ENCODE results near the gene HPCAL1.
A peak's percentile ranks its signal among the peaks of the same experiment; 100 is the strongest.

The HPCAL1 gene

GRCh38 chr2:10424916-10425505 is 122.3 kb downstream of the HPCAL1 start:
- TF ChIP-seq TAF1 (IDR thresholded peaks at IDR 0.05; ENCODE audit: low read depth, low read length) (no peak), POLR2A (IDR thresholded peaks at IDR 0.05; ENCODE audit: low read depth, low read length) (no peak), SPI1 (IDR thresholded peaks at IDR 0.05; ENCODE audit: low read depth, low read length) (no peak), PAX5 (IDR thresholded peaks at IDR 0.05; ENCODE audit: insufficient read depth, low read length, severe bottlenecking) (no peak)
- DNase-seq (ENCODE audit: insufficient read length, low spot score), result no peak
- no peak for FAIRE-seq

GRCh38 chr2:10425699-10426098 is 123.0 kb downstream of the HPCAL1 start:
- DNase-seq (ENCODE audit: insufficient read length, low spot score), result no peak
- no peak for FAIRE-seq
- TF ChIP-seq TAF1 (IDR thresholded peaks at IDR 0.05; ENCODE audit: low read depth, low read length) (no peak), POLR2A (IDR thresholded peaks at IDR 0.05; ENCODE audit: low read depth, low read length) (no peak)

GRCh38 chr2:10426726-10427617 is 124.3 kb downstream of the HPCAL1 start:
- no peak for TF ChIP-seq TAF1 (IDR thresholded peaks at IDR 0.05; ENCODE audit: low read depth, low read length)
- TF ChIP-seq POLR2AphosphoS5 (IDR thresholded peaks at IDR 0.05; ENCODE audit: low read depth, low read length), result no peak
- no peak for TF ChIP-seq POU2F2 (IDR thresholded peaks at IDR 0.05; ENCODE audit: low read depth, low read length)
- no peak for TF ChIP-seq PAX5 (IDR thresholded peaks at IDR 0.05; ENCODE audit: insufficient read depth, low read length, severe bottlenecking)
- TF ChIP-seq SPI1 (IDR thresholded peaks at IDR 0.05; ENCODE audit: low read depth, low read length), result no peak
- no peak for TF ChIP-seq POLR2A (IDR thresholded peaks at IDR 0.05; ENCODE audit: low read depth, low read length)
- no peak for FAIRE-seq

DNA sequence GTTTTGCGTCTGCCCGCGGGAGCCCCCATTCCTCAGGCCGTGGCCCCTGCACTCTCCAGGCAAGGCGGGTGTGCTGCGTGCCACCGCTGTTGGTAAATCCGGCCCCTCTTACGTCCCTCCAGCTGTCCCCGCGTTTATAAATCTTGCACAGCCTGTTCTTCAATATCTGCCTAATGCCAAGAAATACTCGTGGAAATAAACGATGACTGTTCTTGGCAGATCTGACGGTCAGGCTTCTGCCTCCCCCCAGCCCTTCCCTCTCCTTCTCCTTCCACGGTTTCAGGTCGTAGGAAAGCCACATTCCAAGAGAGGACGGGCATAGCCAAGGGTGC is 124.9 kb downstream of the HPCAL1 start:
- no peak for FAIRE-seq
- TF ChIP-seq SPI1 (IDR thresholded peaks at IDR 0.05; ENCODE audit: low read depth, low read length) (no peak), POU2F2 (IDR thresholded peaks at IDR 0.05; ENCODE audit: low read depth, low read length) (no peak), TAF1 (IDR thresholded peaks at IDR 0.05; ENCODE audit: low read depth, low read length) (no peak), POLR2A (IDR thresholded peaks at IDR 0.05; ENCODE audit: low read depth, low read length) (no peak), PAX5 (IDR thresholded peaks at IDR 0.05; ENCODE audit: insufficient read depth, low read length, severe bottlenecking) (no peak), POLR2AphosphoS5 (IDR thresholded peaks at IDR 0.05; ENCODE audit: low read depth, low read length) (no peak)
- DNase-seq (ENCODE audit: insufficient read length, low spot score), result no peak

More at GRCh38 chr2:10426726-10427617, 124.3 kb downstream of the HPCAL1 start:
- DNase-seq (ENCODE audit: insufficient read length, low spot score), result no peak

GRCh38 chr2:10428355-10428754 is 125.7 kb downstream of the HPCAL1 start:
- no peak for DNase-seq (ENCODE audit: insufficient read length, low spot score)
- TF ChIP-seq PAX5 (IDR thresholded peaks at IDR 0.05; ENCODE audit: insufficient read depth, low read length, severe bottlenecking) (no peak), SPI1 (IDR thresholded peaks at IDR 0.05; ENCODE audit: low read depth, low read length) (no peak), POLR2A (IDR thresholded peaks at IDR 0.05; ENCODE audit: low read depth, low read length) (no peak), POLR2AphosphoS5 (IDR thresholded peaks at IDR 0.05; ENCODE audit: low read depth, low read length) (no peak), POU2F2 (IDR thresholded peaks at IDR 0.05; ENCODE audit: low read depth, low read length) (no peak), TAF1 (IDR thresholded peaks at IDR 0.05; ENCODE audit: low read depth, low read length) (no peak)

DNA sequence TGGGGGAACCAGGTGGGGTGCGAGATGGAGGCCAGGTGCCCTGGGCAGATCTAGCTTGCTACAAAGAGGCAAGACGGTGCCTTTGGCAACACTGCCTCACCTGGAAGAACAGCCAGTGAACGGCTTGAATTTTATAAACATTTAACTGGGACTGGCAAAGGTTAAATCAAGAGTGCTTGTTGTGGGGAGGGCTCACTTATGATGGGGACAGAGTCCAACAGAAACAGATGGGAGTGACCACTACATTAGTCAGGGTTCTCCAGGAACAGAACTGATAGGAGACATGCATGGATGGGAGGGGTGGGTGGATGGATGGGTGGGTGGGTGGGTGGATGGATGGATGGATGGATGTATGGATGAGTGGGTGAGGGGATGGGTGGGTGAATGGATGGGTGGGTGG is 126.2 kb downstream of the HPCAL1 start:
- FAIRE-seq, result no peak
- no peak for DNase-seq (ENCODE audit: insufficient read length, low spot score)
- TF ChIP-seq POLR2AphosphoS5 (IDR thresholded peaks at IDR 0.05; ENCODE audit: low read depth, low read length) (no peak), POLR2A (IDR thresholded peaks at IDR 0.05; ENCODE audit: low read depth, low read length) (no peak)

More at GRCh38 chr2:10428355-10428754, 125.7 kb downstream of the HPCAL1 start:
- no peak for FAIRE-seq

GRCh38 chr2:10430886-10431622 is 128.3 kb downstream of the HPCAL1 start:
- TF ChIP-seq POLR2A (IDR thresholded peaks at IDR 0.05; ENCODE audit: low read depth, low read length), result no peak
- TF ChIP-seq TAF1 (IDR thresholded peaks at IDR 0.05; ENCODE audit: low read depth, low read length), result no peak
- TF ChIP-seq SPI1 (IDR thresholded peaks at IDR 0.05; ENCODE audit: low read depth, low read length), result no peak
- no peak for TF ChIP-seq PAX5 (IDR thresholded peaks at IDR 0.05; ENCODE audit: insufficient read depth, low read length, severe bottlenecking)
- TF ChIP-seq POU2F2 (IDR thresholded peaks at IDR 0.05; ENCODE audit: low read depth, low read length), result no peak
- DNase-seq (ENCODE audit: insufficient read length, low spot score) (no peak), FAIRE-seq (no peak)

GRCh38 chr2:10431797-10432196 is 129.1 kb downstream of the HPCAL1 start:
- DNase-seq (ENCODE audit: insufficient read length, low spot score) (no peak), FAIRE-seq (no peak)
- TF ChIP-seq TAF1 (IDR thresholded peaks at IDR 0.05; ENCODE audit: low read depth, low read length), result no peak
- no peak for TF ChIP-seq POLR2A (IDR thresholded peaks at IDR 0.05; ENCODE audit: low read depth, low read length)
- no peak for TF ChIP-seq PAX5 (IDR thresholded peaks at IDR 0.05; ENCODE audit: insufficient read depth, low read length, severe bottlenecking)
- no peak for TF ChIP-seq POU2F2 (IDR thresholded peaks at IDR 0.05; ENCODE audit: low read depth, low read length)
- no peak for TF ChIP-seq POLR2AphosphoS5 (IDR thresholded peaks at IDR 0.05; ENCODE audit: low read depth, low read length)
- TF ChIP-seq SPI1 (IDR thresholded peaks at IDR 0.05; ENCODE audit: low read depth, low read length), result no peak

DNA sequence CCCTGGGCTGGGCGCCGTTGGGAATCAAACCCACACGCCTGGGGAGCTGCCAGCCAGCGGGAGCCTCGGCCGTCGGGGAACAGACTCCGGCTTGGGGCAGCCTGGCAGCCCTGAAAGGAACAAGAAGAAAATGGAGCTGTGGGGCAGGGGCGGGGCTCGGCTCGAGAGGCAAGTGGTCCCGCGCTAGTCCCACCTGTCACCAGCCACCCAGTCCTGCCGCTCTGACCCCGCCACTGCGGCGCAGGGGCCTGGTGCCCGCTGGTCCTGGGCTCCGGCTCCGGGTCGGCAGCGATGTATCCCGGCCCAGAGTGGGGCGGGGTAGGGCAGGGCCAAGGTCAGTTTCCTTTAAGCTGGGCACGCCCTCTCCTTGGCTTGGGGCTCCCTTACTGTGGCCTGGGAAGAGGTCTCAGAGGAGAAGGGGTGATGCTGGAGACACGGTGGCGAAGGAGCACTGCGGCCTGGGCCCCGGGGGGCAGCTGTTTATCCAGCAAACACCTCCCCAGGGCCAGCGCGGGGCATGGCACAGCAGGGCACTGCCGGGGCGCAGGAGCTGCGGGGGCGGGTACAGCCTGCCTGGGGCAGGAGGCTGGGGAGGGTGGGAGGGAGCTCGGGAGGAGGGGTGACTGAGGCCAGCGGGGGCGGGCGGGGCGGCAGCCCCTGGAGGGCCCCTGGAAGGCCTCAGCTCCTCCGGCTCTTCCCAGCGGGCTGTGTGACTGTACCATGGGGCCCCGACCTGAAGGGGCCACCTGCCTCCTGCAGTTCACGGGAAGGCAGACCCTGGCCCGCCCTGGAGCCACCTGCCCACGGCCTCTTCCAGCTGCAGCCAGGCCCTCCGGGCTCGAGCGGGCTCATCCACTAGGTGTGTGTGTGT is 129.8 kb downstream of the HPCAL1 start:
- TF ChIP-seq SPI1 (IDR thresholded peaks at IDR 0.05; ENCODE audit: low read depth, low read length) (no peak), TAF1 (IDR thresholded peaks at IDR 0.05; ENCODE audit: low read depth, low read length) (no peak), POLR2AphosphoS5 (IDR thresholded peaks at IDR 0.05; ENCODE audit: low read depth, low read length) (no peak), PAX5 (IDR thresholded peaks at IDR 0.05; ENCODE audit: insufficient read depth, low read length, severe bottlenecking) (no peak), POLR2A (IDR thresholded peaks at IDR 0.05; ENCODE audit: low read depth, low read length) (no peak), POU2F2 (IDR thresholded peaks at IDR 0.05; ENCODE audit: low read depth, low read length) (no peak)
- DNase-seq (ENCODE audit: insufficient read length, low spot score) (no peak), FAIRE-seq (peak; percentile 23)

Measured in GM12891 (cell line).